Astrocyte (in vitro differentiated cells and primary cell): ENCODE data around the gene CALD1.

Experiments used
- EZH2 ChIP-seq: IDR thresholded peaks from 2 replicates; pipeline ENCODE4 v1.6.1; 2012; ENCODE audit warnings: mild to moderate bottlenecking, low read length, inconsistent platforms; ENCODE audit not compliant: insufficient read depth
- TF ChIP-seq, protein P1 (sequence below): IDR thresholded peaks from 2 replicates; pipeline ENCODE4 v1.5.1; 2011; ENCODE audit warnings: low read depth, mild to moderate bottlenecking, inconsistent platforms, low read length, moderate library complexity; ENCODE audit not compliant: insufficient read depth

DNA sequence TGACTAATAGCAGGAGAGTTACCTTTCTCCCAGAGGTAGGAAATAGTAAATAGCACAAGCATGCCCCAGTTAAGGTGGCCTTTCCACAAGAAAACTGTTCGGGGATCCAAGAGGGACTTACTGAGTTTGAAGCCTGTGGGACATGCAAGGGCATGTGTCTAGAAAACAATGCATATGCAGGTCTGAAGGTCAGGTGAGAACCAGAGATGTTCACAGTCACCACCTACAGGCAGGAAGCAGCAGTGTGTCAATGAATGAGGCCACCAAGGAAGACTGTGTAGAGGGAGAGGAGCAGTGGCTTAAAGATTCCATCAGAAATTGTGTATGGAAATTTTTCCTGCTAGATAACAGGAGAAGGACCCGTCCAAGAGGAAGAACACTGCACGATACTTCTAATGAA, 66.0 kb downstream of the CALD1 start:
- TF ChIP-seq, protein P1, sequence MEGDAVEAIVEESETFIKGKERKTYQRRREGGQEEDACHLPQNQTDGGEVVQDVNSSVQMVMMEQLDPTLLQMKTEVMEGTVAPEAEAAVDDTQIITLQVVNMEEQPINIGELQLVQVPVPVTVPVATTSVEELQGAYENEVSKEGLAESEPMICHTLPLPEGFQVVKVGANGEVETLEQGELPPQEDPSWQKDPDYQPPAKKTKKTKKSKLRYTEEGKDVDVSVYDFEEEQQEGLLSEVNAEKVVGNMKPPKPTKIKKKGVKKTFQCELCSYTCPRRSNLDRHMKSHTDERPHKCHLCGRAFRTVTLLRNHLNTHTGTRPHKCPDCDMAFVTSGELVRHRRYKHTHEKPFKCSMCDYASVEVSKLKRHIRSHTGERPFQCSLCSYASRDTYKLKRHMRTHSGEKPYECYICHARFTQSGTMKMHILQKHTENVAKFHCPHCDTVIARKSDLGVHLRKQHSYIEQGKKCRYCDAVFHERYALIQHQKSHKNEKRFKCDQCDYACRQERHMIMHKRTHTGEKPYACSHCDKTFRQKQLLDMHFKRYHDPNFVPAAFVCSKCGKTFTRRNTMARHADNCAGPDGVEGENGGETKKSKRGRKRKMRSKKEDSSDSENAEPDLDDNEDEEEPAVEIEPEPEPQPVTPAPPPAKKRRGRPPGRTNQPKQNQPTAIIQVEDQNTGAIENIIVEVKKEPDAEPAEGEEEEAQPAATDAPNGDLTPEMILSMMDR: peak; percentile 23
- no peak for TF ChIP-seq EZH2
